CD4-positive, alpha-beta T cell treated with Interleukin-1 beta for 1 hour (primary cell): ENCODE results near the gene CEP295NL.
A peak's percentile ranks its signal among the peaks of the same experiment; 100 is the strongest.
"Not testable (repeated sequence)": the region's sequence is repeated elsewhere in the genome, so short reads cannot be mapped to it uniquely, and the experiment has no call there.

Experiments
- DNase-seq, 2 donors: peaks; one replicate each; pipeline ENCODE4 v3.0.0-alpha.2; 2020 to 2022

CEP295NL gene

DNA sequence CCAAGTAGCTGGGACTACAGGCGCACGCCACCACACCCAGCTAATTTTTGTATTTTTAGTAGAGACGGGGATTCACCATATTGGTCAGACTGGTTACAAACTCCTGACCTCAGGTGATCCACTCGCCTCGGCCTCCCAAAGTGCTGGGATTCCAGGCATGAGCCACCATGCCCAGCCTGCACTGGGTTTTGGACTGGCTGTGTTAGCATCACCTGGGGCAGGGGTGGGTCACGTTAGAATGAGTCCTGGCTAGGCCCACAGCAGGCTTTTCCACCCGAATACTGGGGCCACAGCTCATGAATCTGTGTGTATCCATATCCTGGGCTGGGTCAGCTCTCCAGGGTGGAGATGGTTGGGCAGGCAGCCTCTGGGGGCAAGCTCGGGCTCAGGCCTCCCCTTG lies 770 bp downstream of the CEP295NL start:
- not testable (repeated sequence) for DNase-seq

DNA sequence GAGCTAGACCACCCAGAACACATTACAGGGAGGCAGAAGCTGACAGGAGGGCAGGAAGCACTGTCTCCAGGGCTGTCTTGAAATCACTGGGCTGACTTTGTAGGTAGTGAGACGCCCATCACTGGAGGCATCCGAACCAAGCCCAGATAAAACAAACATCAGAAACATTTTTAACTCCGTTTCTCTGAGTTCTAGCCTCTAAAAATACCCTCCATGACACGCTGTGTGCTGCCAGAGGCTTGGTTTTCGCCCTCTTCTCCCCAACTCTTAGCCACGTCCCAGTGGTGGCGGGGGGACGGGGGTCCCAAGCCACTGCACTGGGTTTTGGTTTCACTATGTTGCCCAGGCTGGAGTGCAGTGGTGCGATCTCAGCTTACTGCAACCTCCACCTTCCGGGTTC lies 1.2 kb downstream of the CEP295NL start:
- no peak for DNase-seq

DNA sequence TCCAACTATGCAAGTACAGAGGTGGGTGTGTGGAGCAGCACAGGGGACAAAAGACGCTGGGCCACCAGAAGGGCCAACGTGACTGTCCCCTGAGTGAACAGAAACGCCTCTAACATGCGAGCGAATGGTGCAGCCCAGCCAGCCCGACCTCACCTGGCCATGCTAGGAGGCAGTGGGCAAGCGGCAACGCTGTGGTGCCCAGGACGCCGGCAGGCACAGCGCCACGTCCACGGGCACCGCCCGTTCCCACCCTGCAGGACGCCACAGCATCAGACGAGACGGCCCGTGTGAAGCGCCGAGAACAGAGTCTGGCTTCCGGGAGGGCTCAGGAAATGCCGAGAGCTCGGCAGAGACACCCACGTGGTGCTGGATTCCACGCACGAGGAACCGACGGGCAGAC lies 2.2 kb downstream of the CEP295NL start:
- DNase-seq, result no peak

DNA sequence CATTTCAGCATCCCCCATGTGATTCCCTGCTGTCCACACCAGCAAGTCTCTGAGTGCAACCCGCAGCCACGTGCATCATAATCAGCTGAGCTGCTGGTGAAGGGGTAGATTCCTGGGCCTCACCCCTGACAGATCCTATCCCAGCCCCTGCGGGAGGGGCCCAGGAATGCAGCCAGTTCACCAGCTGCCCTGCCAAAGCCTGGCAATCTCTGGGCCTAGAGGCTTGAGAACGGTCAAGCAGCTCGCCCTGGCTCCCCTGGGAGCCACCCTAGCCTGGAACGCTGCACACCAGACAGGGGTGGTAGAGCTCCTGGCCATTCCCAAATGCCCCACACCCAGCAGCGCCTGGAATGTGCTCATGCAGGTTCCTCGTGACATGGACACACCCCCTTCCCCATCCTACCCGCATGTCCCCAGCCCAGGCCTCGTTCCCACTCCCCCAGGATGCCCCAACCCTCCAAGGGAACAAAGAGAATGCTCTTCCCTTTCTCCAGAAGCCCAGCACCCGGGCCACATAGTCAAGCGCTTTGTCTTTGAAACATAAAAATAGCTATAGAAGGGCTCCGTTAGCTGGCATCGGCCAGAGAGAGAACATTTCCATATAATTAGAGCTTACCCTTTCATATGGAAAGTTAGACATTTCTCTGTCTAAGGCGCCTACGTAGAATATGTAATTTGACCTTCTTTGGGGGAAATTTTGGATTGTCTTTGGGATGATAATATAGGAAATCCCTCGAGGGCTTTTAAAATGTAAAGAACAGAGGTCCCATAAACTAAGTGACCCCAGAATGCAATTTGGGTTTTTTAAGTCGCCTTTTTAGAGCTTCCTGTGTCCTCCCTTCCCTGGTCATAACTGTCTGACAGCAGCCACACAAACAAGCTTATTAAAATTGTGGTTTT lies 3.4 kb downstream of the CEP295NL start:
- DNase-seq, result no peak

DNA sequence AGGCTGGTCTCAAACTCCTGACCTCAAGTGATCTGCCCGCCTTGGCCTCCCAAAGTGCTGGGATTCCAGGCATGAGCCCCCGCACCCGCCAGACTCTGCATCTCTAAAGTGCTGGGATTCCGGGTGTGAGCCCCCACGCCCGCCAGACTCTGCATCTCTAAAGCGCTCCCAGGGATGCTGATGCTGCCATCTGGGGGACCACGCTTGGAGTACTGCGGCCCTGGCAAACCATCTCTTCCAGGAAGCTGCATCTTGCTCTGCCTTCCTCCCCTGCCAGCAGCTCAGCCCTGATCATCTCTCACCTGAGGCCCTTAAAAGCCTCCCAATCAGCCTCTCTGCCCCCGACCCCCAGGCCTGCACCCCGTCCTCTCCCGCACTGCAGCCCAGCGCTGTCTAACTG lies 4.1 kb downstream of the CEP295NL start:
- no peak for DNase-seq

DNA sequence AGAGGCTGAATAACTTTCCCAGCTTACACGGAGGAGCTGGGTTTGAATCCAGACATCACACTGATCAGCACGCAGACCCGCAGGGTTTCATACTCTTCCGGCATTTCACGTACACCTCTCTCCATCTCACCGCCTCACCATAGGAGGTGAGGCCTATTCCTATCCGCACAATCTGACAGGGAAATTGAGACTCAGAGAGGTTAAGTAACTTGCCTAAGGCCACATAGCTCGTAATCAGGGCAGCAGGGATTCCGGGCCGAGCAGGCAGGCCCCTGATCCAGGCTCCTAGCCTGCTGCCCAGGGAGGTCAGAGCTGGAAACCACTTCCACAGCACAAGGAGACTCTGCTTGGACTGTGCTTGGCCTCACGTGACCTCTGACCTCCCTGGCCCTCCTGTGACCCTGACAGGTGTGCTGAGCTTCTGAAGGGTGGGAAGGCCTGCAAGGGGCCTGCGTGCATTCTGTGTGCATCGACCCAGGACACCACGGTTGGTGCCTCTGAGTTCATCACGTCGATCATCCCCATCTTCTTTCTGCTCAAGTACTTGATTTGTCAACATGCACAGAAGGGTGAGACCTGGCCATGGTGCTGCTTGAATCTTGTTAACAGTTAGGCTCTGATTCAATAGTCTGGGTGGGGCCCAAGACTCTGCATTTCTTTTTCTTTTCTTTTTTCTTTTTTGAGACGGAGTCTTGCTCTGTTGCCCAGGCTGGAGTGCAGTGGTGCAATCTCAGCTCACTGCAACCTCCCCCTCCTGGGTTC lies 4.7 kb downstream of the CEP295NL start:
- no peak for DNase-seq

DNA sequence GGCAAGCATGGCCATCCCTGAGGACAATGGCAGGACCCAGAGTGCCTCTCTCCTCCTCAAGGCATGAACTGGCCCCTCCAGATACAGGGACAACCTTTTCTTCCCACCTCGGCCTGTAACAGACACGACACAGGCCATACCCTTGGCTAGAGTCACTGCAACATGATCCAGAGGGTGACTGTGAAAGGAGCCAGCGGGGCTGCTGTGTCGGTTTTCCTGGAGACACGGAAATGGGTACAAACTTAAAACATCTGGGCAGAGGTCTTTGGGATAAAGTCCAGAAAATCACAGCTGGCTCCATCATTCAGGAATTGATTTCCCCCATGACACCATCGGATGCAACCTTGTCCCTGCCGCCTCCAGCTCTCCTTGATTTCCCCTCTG lies 5.3 kb downstream of the CEP295NL start:
- DNase-seq, result no peak

DNA sequence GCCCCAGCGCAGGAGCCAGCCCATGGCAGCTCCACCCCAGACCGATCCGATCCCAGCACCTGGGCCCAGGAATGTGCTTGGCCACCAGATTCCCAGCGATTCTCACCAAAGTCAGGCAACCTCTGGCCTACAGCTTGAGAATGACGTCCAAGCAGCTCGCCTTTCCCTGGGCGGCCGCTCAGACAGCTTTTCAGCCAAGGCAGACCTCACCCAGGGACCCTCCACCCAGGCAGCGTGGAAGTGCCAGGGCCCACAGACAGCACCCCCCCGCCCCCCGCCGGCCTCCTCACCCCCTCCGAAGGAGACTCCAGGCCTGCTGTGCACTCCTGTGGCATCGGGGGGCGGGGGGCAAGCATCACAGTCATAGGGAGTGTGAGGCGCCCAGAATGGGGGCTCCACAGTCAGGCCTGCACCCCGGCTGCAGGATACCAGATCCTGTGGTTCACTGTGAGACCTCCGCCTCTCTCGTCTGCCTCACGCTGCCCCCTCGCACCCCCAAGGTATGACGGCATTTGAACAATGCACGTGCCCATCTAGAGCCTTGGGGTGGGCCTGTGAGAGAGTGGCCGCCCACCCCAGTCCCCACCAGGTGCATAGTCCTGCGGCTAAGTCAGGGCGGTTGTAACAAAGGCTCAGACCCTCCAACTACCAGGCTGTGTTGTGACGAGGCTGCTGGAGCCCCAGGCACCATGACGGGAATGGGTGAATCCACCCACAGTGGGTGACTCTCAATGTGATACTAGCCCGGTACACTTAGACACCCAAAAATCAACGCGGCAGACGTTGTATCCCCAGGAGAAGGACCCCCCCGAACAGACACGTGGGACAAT lies 6.0 kb downstream of the CEP295NL start:
- DNase-seq, result no peak

DNA sequence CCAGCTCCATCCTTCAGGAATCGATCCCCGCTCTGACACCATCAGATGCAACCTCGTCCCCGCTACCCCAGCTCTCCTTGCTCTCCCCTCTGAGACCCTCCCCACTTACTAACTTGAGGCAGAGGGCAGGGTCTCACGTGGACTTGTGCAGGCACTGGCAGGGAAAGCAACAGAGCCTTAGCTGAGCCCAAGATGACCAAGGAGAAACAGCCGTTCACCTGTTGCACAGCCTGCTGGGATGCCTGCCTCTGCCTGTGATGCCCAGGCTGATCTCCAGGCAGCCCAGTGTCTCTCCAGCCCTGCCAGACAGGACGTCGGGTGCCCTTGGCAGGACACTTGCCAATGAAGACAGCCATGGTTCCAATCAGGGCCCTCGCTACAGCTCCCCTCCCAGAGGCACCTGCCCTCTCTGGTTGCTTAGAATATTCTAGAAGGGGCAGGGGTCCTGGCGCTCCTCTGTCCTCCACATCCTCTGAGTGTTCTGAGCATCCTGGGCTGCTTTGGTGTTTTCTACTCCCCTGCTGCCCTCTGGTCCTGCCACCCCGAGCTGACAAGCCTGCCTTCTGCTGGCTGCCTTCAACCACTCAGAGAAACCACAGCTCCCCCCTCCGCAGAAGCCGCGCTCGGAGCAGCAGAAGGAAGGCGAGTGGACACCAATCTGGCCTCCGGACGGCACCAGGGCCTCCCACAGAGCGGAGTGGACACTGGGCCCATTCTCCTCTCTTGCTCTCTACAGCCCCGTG lies 6.7 kb downstream of the CEP295NL start:
- DNase-seq, result no peak

DNA sequence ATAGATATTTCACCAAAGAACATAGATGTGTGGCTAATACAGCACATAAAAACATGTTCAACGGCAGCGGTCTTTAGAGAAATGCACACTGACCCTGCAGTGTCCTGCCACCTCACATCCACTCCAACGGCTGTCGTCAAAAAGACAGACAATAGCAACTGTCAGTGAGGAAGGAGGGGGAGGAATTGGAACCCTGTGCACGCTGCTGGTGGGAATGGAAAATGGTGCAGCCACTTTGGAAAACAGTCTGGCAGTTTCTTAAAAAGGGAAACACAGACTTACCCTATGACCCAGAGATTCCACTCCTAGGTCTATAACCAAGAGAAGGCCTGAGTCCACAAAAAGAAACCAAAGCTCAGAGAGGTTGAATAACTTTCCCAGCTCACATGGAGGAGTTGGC lies 7.7 kb downstream of the CEP295NL start:
- no peak for DNase-seq

DNA sequence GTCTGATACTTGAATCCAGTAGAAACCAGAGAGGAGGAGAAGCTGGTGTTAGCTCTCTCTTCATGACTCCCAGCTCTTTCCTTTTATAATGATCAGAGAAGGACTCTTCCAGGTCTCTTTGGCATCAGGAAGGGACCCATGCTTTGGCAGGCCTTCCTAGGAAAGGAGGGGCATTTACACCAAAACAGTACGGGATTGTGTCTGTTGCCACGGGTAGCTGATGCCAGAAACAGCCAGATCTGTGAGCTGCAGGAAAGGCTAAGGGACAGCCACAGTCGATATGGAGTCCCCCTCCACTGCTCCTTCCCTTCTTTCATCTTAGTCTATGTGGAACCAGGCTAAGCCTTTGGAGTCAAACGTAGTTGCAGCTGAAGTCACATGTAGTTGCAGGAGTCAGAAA lies 9.3 kb downstream of the CEP295NL start:
- no peak for DNase-seq

DNA sequence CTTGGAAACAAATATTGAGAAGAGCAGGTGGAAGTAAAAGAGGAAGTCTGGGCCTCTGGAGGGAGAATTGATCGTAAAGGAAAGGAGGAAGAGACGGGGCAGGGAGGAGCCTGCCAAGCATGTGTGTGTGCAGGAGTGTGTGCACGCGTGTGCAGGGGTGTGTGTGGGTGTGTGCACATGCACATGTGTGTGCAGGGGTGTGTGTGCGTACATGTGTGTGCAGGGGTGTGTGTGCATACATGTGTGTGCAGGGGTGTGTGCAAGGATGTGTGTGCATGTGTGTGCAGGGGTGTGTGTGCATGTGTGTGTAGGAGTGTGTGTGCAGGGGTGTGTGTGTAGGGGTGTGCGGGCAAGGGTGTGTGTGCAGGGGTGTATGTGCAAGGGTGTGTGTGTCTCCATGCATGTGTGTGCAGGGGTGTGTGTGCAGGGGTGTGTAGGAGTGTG lies 10.0 kb downstream of the CEP295NL start:
- DNase-seq, result no peak

DNA sequence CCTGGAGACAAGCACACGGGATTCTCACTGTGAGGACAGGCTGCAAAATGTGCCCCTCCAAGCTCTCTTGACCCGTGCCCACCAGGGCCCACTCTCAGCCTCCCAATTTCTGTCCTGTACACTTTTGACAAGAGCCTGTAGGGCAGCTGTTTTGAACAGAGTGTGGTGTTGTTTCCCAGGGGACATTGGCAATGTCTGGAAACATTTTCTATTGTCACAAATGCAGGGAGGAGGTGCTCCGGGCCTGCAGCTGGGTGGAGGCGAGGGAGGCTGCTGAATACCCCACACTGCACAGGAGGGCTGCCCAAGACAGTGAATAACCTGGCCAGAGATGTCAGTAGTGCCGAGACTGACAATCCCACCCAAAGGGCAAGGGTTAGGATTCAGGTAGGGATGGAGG lies 10.5 kb downstream of the CEP295NL start:
- DNase-seq, result no peak

DNA sequence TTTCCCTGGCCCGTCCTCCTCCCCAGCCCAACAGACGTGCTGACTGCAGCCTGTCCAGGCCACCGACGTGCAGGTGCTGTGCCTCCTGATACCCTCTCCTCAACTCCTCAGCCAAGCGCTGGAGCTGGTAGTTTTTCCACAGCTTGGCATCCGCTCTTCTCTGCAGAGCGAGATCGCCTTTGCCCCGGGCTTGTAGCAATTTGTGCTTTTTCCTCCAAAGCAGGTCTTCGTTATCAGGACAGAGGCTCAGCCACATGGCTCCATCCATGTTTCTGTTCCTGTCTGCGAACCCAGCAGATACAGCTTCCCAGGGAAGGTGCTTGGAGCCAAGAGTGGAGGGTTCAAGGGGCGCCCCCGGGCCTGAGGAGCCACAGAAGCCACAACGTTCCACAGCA lies 10.9 kb downstream of the CEP295NL start:
- DNase-seq, result no peak

DNA sequence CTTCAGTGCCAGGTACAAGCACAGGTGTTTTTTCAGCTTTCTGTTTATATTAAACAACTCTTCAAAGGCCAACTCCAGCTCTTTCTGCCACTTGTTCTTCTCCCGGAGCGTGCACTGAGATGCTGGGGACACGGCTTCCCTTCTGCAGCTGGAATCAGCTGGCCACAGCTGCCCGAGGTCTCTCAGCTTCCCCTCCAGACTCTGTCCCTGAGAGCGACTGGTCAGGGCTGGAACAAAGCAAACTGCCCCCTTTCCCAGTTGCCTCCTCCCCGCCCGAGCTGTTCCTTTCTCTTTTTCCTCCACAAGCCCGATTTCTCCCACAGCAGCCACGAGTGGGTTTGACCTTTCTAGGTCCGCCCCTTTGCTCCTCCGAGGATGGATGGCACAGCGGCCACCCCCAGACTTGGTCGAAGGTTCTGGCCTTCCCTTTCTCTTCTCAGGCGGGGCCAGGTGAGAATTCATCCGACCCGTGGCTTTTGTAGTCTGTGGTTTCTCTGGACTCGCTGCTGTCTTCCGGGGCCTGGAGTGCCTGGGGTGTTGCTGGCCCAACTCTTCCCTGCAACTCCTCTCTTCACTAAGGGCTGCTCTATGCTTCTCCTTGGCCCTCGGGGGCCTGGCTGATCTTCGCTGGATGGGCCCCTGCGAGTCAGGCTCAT lies 11.5 kb downstream of the CEP295NL start:
- no peak for DNase-seq

DNA sequence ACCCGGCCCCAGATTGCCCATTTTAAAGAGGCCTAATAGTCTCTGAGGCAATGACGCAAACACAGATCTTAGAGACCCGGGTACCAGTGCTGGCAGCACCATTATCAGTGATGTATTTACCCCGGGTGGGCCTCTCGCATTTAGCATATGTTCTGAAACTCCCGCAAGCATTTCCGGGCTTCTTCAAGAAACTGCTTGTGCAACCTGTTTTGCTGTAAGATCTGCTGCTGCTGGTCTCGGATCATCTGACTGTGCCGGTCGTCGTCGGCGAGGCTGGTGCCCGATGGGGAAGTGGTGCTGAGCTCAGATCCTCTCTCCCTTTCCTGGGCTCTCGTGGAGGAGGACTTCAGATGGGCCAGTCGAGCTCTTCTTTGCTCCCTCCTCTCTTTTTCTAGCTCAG lies 12.5 kb downstream of the CEP295NL start:
- peak; percentile 48 to 81 for DNase-seq

DNA sequence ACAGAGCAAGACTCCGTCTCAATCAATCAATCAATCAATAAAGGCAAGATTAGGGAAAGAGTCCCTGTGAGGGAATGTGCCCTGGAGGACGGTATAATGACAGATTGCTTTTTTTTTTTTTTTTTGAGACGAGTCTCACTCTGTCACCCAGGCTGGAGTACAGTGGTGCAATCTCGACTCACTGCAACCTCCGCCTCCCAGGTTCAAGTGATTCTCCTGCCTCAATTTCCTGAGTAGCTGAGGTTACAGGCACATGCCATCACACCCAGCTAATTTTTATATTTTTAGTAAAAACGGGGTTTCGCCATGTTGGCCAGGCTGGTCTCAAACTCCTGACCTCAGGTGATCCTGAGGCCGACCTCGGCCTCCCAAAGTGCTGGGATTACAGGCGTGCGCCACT lies 12.9 kb downstream of the CEP295NL start:
- DNase-seq, result not testable (repeated sequence)

DNA sequence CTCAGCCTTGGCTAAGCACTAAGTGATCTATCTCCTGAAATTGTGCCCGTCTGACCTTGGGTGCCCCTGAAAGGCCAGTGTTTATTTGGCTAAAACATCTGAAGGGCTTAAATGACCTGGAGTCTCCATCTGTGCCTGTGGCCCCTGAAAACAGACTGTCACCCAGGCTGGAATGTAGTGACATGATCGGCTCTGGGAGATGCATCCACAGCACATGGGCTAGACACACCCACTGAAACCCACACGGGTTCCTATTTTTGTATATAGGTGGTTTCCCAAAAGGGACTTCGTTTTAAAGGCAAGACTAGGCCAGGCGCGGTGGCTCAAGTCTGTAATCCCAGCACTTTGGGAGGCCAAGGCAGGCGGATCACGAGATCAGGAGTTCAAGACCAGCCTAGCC lies 13.5 kb downstream of the CEP295NL start:
- DNase-seq, result peak; percentile 26 to 64

DNA sequence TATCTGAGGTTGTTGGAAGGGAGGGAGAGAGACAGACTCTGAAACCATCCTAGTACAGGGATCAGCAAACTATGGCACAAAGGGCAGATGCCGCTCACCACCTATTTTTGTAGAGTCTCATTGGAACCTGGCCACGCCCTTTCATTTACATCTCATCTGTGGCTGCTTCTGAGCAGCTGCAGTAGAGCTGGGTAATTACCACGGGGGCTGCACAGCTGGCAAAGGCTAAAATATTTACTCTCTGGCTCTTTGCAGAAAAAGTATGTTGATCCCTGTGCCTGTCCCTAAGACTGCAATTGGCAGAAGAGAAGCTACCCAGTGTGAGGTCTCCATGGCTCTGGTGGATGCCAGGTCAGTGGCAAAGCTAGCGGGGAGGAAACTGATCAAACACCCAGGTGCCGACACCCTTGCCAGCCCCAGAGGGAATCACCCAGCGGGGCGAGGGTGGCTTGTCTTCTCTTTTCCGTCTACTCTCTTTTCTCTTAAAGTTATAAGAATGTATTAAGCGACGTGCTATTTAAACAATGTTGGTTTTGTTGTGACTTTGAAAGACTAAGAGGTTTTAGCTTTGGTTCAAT lies 14.0 kb downstream of the CEP295NL start:
- DNase-seq, result peak in 1 of 2 donors; percentile 33

DNA sequence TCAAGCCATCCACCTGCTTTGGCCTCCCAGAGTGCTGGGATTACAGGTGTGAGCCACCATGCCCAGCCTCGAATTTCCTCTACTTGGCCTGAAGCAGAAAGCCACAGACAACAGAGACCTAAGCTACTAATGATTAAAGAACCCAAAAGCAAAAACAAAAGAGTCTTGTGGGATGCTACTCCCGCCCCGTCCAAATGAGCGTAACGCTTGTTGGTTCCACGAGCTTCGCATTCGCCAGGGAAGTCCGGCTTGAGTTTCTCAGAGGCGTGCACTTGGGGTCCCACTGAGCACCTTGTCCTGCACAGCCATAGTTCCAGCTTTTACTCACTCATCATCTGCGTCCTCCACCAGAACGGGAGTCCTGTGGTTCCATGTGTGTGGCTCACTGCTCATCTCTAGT lies 16.0 kb downstream of the CEP295NL start:
- no peak for DNase-seq

DNA sequence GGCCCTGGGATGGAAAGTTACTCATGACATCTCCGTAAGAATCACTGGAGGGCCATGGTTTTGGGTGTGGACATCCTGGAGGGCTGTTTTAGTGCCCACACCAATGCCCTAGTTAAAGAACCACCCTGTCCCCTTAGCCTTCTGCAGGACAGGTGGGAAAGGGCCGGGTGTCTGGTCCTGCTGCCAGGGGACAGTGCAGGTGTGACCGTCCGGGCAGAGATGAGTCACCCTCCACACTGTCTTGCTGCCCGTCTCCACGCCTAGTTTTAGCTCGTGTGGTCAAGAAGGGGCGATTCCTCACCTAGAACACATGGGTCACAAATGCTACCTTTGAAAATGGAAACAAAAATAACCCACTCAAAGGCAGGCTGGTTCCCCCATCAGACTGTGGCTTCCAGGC lies 17.0 kb downstream of the CEP295NL start:
- no peak for DNase-seq
